ENCODE results near the gene CACNB3. TPM values are rescaled to one million over a fixed set of nuclear protein-coding genes. Genes with fewer than 3 reads are reported as not detected.

The CACNB3 gene
- total RNA-seq, 1 donor: 27.7 TPM

DNA sequence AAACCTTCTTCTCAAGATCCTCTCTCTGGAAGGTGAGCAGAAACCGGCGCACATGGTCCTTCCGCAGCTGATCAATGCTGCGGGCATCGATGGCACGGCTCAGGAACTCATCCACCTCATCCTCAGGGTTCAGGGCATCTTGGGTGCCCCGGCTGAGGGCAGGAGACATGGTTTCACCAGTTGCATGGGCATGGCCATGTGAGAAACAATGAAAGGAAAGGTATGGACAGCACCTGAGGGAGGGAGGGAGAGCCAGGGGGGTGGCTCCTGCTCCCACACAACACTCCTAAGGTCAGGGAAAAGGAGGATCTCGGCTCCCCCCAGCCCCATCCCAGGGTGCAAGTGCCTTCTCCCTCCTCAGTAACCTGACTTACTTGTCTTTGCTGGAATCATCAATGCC is 43.0 kb upstream of the CACNB3 start:
- TF ChIP-seq, protein P1, sequence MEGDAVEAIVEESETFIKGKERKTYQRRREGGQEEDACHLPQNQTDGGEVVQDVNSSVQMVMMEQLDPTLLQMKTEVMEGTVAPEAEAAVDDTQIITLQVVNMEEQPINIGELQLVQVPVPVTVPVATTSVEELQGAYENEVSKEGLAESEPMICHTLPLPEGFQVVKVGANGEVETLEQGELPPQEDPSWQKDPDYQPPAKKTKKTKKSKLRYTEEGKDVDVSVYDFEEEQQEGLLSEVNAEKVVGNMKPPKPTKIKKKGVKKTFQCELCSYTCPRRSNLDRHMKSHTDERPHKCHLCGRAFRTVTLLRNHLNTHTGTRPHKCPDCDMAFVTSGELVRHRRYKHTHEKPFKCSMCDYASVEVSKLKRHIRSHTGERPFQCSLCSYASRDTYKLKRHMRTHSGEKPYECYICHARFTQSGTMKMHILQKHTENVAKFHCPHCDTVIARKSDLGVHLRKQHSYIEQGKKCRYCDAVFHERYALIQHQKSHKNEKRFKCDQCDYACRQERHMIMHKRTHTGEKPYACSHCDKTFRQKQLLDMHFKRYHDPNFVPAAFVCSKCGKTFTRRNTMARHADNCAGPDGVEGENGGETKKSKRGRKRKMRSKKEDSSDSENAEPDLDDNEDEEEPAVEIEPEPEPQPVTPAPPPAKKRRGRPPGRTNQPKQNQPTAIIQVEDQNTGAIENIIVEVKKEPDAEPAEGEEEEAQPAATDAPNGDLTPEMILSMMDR (IDR thresholded peaks at IDR 0.05; ENCODE audit: insufficient read depth, low read length): no peak
- DNase-seq (ENCODE audit: low read depth): no peak
- H3K4me3 ChIP-seq (ENCODE audit: low read depth, low read length): no peak overlapping the region

DNA sequence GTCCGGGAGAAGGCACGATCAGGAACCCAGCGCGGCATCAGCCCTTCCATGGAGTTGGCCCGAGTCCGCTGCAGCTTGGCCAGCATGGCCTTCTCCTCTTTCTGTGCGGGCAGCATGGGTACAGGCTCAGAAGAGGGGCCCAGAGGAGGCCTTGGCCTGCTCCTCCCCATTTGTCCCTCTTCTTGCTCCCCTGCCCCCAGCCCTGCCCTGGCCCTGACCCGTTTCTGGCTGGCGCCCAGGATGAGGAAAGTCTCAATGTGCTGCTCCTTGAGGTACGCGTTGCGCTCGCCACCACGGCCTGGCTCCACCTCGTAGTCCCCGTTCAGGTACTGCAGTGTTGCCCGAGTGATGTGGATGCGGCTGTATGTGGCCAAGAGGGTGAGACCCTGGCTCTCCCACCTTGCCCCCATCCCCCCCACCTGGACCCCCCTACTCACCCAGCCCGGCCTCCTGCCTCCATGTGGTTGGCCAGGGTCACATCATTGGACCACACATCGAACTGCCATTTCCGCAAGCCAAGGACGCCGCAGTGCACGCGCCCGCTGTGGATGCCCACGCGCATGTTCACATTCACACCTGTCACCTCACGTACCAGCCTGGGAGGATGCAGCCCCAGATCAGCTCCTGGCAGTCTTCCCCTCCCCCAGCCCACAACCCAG is 42.2 kb upstream of the CACNB3 start:
- no peak for DNase-seq (ENCODE audit: low read depth)
- TF ChIP-seq, protein P1 (IDR thresholded peaks at IDR 0.05; ENCODE audit: insufficient read depth, low read length): no peak
- no peak overlapping the region for H3K4me3 ChIP-seq (ENCODE audit: low read depth, low read length)

DNA sequence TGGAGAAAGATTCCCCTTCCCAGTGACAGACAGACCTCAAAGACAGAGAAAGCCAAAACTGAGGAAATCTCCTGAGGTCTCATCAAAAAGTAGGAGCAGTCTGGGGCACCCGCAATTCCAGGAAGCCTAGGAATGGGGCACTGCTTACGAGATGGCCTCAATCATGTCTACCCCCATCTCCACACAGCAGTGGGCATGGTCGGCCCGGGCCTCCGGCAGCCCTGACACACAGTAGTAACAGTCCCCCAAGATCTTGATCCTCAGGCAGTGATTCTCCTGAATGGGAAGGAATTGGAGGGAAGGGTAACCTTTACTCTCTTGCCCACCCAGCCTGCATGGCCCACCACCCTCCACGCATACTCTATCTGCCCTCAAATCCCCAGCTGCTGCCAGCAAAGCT is 41.3 kb upstream of the CACNB3 start:
- no peak overlapping the region for H3K4me3 ChIP-seq (ENCODE audit: low read depth, low read length)
- TF ChIP-seq, protein P1 (IDR thresholded peaks at IDR 0.05; ENCODE audit: insufficient read depth, low read length): no peak
- no peak for DNase-seq (ENCODE audit: low read depth)

DNA sequence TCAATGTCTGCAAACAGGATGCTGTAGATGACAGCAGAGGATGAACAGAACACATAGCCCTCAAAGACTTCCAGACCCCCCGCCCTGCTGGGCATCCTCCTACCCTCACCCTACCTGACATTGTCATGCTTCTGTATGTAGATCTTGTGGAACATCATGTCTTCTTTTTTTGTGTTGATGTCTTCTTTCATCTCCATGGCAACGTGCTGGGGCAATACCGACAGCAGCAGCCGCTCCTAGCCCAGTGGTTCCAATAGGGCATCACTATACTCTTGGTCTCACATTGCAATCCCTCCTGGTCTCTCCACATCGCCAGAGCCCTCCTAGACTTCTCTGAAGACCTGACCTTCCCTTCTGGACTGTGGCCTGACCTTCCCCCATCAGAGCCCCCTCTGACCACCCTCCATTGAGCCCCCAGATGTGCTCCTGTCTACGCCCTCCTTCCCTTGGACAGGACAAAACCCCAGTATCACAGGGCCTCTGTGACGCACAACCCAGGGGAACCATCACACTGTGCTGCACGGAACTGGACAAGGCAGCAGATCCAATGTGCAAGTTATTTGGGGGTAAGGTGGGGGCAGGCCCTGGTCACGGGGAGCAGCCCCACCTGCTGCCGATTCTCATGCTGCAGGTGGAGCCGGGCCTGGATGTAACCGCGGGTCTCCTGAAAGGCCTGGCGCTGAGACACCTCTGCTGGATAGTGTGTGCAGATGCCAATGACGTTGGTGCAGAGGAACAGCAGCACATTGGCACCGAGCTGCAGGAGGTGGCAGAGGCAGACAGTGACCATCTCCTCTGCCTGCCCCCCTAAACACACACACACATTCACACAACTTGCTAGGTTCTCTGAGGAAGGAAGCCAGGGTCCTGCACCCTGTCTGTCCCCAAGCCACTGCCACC is 40.5 kb upstream of the CACNB3 start:
- DNase-seq (ENCODE audit: low read depth): no peak

DNA sequence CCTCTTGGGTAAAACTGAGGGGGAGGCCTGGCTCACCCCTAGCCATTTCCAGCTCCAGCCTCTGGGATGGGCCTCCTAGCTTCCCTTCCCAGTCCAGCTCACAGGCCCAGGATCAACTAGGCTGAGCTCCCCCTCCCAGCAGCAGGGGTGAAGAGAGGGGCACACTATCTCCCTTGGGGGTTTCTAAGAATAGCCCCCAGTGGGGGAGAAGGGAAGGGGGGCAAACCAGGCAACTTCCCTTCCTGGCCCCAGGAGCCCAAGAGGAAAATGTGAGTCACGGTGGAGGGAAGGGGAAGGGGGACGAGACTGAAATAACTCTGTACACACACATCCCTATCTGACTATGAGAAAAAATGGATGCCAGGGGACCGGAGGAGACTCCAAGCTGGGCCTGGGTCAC is 38.4 kb upstream of the CACNB3 start:
- peak; percentile 94 for DNase-seq (ENCODE audit: low read depth)
- H3K4me3 ChIP-seq (ENCODE audit: low read depth, low read length): no peak overlapping the region
- TF ChIP-seq, protein P1 (IDR thresholded peaks at IDR 0.05; ENCODE audit: insufficient read depth, low read length): no peak

More for the DNA sequence above, 40.5 kb upstream of the CACNB3 start:
- TF ChIP-seq, protein P1 (IDR thresholded peaks at IDR 0.05; ENCODE audit: insufficient read depth, low read length): no peak
- no peak overlapping the region for H3K4me3 ChIP-seq (ENCODE audit: low read depth, low read length)

DNA sequence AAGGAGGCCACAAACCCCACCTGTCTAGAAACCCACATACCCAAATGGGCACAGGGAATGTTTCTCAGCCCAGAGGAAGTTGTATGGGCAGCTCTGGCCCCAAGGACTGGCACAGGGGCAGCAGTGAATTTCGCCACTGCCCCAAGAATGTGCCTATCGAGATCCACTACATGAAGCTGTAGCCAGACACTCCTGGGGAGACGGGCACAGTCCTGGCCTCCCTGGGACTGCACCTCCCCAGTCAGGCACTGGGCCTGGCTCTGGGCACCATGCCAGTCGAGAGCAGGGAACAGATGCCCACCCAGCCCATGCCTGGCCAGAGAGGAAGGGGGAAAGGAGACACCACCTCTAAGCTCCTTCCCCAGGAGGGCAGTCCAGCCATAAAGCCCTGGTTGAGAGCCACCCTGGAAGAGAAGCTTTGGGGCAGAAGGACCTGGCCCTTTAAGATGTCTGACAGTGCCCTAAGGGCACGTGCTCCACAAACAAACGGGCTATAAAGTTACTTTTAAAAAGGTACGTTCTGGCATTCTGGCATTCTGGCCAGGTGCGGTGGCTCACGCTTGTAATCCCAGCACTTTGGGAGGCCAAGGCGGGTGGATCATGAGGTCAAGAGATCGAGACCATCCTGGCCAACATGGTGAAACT is 37.8 kb upstream of the CACNB3 start:
- H3K4me3 ChIP-seq (ENCODE audit: low read depth, low read length): no peak overlapping the region
- TF ChIP-seq, protein P1 (IDR thresholded peaks at IDR 0.05; ENCODE audit: insufficient read depth, low read length): no peak
- no peak for DNase-seq (ENCODE audit: low read depth)
